Large intestine (tissue), 3 donors: ENCODE measurements around the gene CYP26A1. TPM values are rescaled to one million over a fixed set of nuclear protein-coding genes. Genes with fewer than 3 reads are reported as not detected.

Experiments
- DNase-seq, 2 donors: peaks; one replicate each; pipeline versions ENCODE4 v3.0.0 to v3.0.0-alpha.2; 2013
- H3K27ac ChIP-seq: one replicate; pipeline ENCODE4 v1.5.1; 2013; ENCODE audit warnings: low read length
- H3K27me3 ChIP-seq: 2 replicates; pipeline ENCODE4 v1.6.1; 2013; ENCODE audit warnings: low read length; ENCODE audit not compliant: control insufficient read depth, insufficient read depth
- H3K36me3 ChIP-seq: 2 replicates; pipeline ENCODE4 v1.6.1; 2013; ENCODE audit warnings: low read length; ENCODE audit not compliant: control insufficient read depth, insufficient read depth
- H3K4me1 ChIP-seq: one replicate; pipeline ENCODE4 v1.6.1; 2013; ENCODE audit warnings: low read length; ENCODE audit not compliant: control insufficient read depth, insufficient read depth
- H3K4me3 ChIP-seq: one replicate; pipeline ENCODE4 v1.5.1; 2013; ENCODE audit warnings: low read length
- H3K9me3 ChIP-seq: one replicate; pipeline ENCODE4 v1.6.1; 2013; ENCODE audit warnings: mild to moderate bottlenecking, low read depth, low read length, moderate library complexity; ENCODE audit not compliant: control insufficient read depth
- WGBS: methylation state at CpG from one replicate; pipeline ENCODE4 v1.1.5; 2013; ENCODE audit warnings: low lambda C conversion rate; ENCODE audit not compliant: insufficient coverage; 5-methylcytosine and 5-hydroxymethylcytosine counted together
- polyA plus RNA-seq: library from polyadenylated mRNA; unstranded; fragments of 120-200 nt; gene quantifications from one replicate; pipeline ENCODE4 v1.2.1, GENCODE V29; 2013

Gene CYP26A1
- polyA plus RNA-seq, 1 donor: 0.09 TPM

- WGBS: 60% methylated on average over 1 of the region's 5 CpGs
- no peaks in the 10 kb centered on the region for H3K27me3 ChIP-seq
- no peak for DNase-seq
- peaks cover 41% of the 10 kb centered on the region for H3K4me1 ChIP-seq
- no peak overlapping the region for H3K4me3 ChIP-seq
- peak overlapping the region; percentile 92 for H3K27ac ChIP-seq
- no peaks in the 10 kb centered on the region for H3K36me3 ChIP-seq
- H3K9me3 ChIP-seq: peaks cover 13% of the 10 kb centered on the region
Observed at GRCh38 chr10:93123766-93124165, 50.1 kb downstream of the CYP26A1 start.

DNA sequence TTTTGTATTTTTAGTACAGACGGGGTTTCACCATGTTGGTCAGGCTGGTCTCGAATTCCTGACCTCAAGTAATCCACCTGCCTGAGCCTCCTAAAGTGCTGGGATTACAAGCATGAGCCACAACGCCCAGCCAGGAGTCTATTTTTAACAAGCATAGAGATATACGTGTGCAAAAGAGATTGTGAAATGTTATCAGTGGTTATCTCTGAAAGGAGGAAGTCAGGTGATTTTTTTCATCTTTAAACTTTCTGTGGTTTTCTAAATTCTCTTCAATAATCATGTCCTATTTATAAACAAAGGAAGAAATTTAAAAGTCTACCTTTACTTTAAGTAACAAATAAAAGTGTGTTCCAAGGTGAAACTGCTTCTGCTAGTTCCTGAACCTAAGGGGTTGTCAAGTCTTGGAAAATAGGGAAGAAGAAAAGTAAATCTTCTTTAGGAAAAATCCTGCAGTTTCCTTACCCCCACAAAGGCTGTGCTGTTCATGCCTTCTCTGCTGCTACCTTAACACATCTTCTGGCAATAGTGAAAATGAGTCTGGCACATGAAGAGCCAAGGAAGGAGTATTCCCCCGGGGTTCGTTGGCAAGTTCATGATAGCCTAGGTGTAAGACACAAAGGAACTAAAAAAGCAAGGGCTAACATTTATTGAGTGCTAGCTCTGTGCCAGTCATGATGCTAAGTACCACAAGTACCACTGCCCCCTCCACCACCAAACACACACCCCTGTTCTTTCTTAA lies 51.1 kb downstream of the CYP26A1 start:
- Histone ChIP-seq H3K4me1 (peaks cover 41% of the 10 kb centered on the region), H3K4me3 (no peak overlapping the region), H3K9me3 (peaks cover 13% of the 10 kb centered on the region), H3K27ac (peak overlapping the region; percentile 92), H3K27me3 (no peaks in the 10 kb centered on the region), H3K36me3 (no peaks in the 10 kb centered on the region)
- peak; percentile 62 to 81 for DNase-seq
- 20% methylated on average over 1 of the region's 6 CpGs for WGBS

DNA sequence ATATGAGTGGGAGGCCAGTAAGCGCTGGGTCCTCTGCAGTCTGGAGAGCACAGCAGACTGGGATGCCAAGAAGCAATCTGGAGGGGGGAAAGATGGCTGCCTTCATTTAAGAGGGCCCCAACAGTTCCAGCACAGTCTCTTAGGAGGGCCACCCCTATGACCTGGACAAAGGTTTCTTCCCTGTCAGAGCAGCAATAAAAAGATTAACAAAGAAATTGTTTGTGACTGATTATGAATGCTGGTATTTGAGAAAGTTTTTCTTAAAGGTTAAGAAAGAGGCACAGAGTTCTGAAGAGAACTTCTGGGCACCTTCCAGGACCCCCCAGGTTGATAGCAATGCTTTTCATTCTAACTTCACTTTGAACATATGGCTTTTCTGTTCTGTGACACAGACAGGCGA lies 52.3 kb downstream of the CYP26A1 start:
- Histone ChIP-seq H3K4me1 (peaks cover 41% of the 10 kb centered on the region), H3K4me3 (no peak overlapping the region), H3K36me3 (no peaks in the 10 kb centered on the region), H3K9me3 (peaks cover 13% of the 10 kb centered on the region), H3K27ac (peak overlapping the region; percentile 92), H3K27me3 (no peaks in the 10 kb centered on the region)
- peak; percentile 23 to 78 for DNase-seq
- no CpG with 5 or more reads among the region's 2 CpGs for WGBS

- H3K4me1 ChIP-seq: peaks cover 45% of the 10 kb centered on the region
- no peaks in the 10 kb centered on the region for H3K27me3 ChIP-seq
- no peak for DNase-seq
- no peaks in the 10 kb centered on the region for H3K36me3 ChIP-seq
- no CpG with 5 or more reads among the region's 2 CpGs for WGBS
- peak overlapping the region; percentile 92 for H3K27ac ChIP-seq
- peaks cover 13% of the 10 kb centered on the region for H3K9me3 ChIP-seq
- no peak overlapping the region for H3K4me3 ChIP-seq
Observed at GRCh38 chr10:93126483-93127052, 52.9 kb downstream of the CYP26A1 start.

Other genes starting within 250 kb of the CYP26A1 start
- gene EXOC6, start 225.4 kb upstream of the CYP26A1 start, polyA plus RNA-seq: 20.3 TPM
- not detected for gene CYP26C1, start 13.1 kb upstream of the CYP26A1 start, polyA plus RNA-seq